ENCODE data around the gene PM20D1.

DNA sequence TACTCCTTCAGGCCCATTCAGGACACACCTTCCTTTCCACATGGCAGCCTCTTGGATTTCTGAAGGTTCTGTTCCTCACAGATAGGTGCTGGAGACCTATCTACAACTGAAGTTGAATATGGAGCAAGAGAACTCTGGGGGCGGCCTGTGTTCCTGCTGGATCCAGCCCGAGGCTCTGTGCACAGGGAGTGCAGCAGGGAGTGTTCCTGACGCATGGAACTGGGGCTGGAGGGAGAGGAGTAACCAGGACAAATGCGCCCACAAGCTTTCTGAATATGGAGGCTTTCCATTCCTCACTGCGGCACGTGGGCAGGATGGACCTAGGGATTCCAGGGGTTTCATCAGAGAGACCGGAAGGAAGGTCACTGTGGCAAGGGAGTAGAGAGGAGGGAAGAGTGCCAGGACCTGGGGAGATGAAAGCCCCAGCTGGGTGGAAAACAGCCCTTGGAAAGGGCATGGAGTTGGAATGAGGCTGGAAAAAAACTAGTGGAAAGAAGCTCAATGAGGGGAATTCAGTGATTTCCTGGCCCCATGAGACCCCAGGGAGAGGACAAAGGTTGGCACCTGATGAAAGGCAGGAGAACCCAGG is 12.5 kb downstream of the PM20D1 start:
- TF ChIP-seq POLR2AphosphoS5 (IDR thresholded peaks at IDR 0.05) = no peak
- TF ChIP-seq, protein P1, sequence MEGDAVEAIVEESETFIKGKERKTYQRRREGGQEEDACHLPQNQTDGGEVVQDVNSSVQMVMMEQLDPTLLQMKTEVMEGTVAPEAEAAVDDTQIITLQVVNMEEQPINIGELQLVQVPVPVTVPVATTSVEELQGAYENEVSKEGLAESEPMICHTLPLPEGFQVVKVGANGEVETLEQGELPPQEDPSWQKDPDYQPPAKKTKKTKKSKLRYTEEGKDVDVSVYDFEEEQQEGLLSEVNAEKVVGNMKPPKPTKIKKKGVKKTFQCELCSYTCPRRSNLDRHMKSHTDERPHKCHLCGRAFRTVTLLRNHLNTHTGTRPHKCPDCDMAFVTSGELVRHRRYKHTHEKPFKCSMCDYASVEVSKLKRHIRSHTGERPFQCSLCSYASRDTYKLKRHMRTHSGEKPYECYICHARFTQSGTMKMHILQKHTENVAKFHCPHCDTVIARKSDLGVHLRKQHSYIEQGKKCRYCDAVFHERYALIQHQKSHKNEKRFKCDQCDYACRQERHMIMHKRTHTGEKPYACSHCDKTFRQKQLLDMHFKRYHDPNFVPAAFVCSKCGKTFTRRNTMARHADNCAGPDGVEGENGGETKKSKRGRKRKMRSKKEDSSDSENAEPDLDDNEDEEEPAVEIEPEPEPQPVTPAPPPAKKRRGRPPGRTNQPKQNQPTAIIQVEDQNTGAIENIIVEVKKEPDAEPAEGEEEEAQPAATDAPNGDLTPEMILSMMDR (IDR thresholded peaks at IDR 0.05) = no peak
- TF ChIP-seq POLR2A (IDR thresholded peaks at IDR 0.05) = no peak
- TF ChIP-seq EP300 (IDR thresholded peaks at IDR 0.05) = no peak
